Activated T-cell treated with anti-CD3 and anti-CD28 coated beads for 1 hour (primary cell): ENCODE results near the gene DIO3.
"Not testable (repeated sequence)": the region's sequence is repeated elsewhere in the genome, so short reads cannot be mapped to it uniquely, and the experiment has no call there.

Experiments used
- DNase-seq: peaks from one replicate; pipeline ENCODE4 v3.0.0-alpha.2; 2020; ENCODE audit warnings: low read depth

DIO3 gene

GRCh38 chr14:101542391-101542790, 18.9 kb upstream of the DIO3 start:
- no peak for DNase-seq

- no peak for DNase-seq
Observed at GRCh38 chr14:101543814-101544213, 17.5 kb upstream of the DIO3 start.

GRCh38 chr14:101544550-101544949, 16.7 kb upstream of the DIO3 start:
- DNase-seq: no peak

- DNase-seq: no peak
Observed at GRCh38 chr14:101546706-101547105, 14.6 kb upstream of the DIO3 start.

- DNase-seq: no peak
Observed at GRCh38 chr14:101547107-101547738, 14.1 kb upstream of the DIO3 start.

- no peak for DNase-seq
Observed at GRCh38 chr14:101547961-101548669, 13.2 kb upstream of the DIO3 start.

- DNase-seq: no peak
Observed at GRCh38 chr14:101548710-101549109, 12.6 kb upstream of the DIO3 start.

- no peak for DNase-seq
Observed at GRCh38 chr14:101549154-101549553, 12.1 kb upstream of the DIO3 start.

- not testable (repeated sequence) for DNase-seq
Observed at GRCh38 chr14:101550202-101550912, 10.9 kb upstream of the DIO3 start.

GRCh38 chr14:101551729-101552595, 9.3 kb upstream of the DIO3 start:
- DNase-seq: no peak

GRCh38 chr14:101552786-101553231, 8.5 kb upstream of the DIO3 start:
- DNase-seq: no peak

GRCh38 chr14:101553393-101553792, 7.9 kb upstream of the DIO3 start:
- DNase-seq: no peak

GRCh38 chr14:101553931-101554330, 7.4 kb upstream of the DIO3 start:
- no peak for DNase-seq

- no peak for DNase-seq
Observed at GRCh38 chr14:101554991-101555668, 6.2 kb upstream of the DIO3 start.

GRCh38 chr14:101555669-101556043, 5.6 kb upstream of the DIO3 start:
- not testable (repeated sequence) for DNase-seq

GRCh38 chr14:101556131-101556530, 5.2 kb upstream of the DIO3 start:
- DNase-seq: no peak

- DNase-seq: no peak
Observed at GRCh38 chr14:101556566-101557320, 4.6 kb upstream of the DIO3 start.

GRCh38 chr14:101557321-101557695, 4.0 kb upstream of the DIO3 start:
- DNase-seq: no peak

GRCh38 chr14:101557811-101558738, 3.2 kb upstream of the DIO3 start:
- DNase-seq: no peak

- DNase-seq: no peak
Observed at GRCh38 chr14:101558739-101559240, 2.5 kb upstream of the DIO3 start.
